ENCODE results near the gene SNTG2.

DNA sequence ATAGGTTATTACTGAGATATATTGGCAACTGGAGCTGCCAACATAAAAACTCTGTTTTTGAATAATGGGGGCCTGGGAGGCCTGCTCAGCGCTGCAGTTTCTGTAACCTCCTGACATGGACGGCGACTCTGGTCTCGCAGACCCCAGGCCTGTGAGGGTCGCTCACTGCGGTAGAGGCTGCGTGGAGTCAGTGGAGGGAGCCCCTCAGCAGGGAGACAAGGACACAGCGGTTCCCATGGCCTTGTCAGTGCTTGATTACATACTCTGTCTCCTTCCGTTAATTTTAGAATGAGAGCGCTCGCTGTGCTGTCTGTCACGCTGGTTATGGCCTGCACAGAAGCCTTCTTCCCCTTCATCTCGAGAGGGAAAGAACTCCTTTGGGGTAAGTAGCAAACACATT, 463.5 kb downstream of the SNTG2 start:
- TF ChIP-seq, protein P1, sequence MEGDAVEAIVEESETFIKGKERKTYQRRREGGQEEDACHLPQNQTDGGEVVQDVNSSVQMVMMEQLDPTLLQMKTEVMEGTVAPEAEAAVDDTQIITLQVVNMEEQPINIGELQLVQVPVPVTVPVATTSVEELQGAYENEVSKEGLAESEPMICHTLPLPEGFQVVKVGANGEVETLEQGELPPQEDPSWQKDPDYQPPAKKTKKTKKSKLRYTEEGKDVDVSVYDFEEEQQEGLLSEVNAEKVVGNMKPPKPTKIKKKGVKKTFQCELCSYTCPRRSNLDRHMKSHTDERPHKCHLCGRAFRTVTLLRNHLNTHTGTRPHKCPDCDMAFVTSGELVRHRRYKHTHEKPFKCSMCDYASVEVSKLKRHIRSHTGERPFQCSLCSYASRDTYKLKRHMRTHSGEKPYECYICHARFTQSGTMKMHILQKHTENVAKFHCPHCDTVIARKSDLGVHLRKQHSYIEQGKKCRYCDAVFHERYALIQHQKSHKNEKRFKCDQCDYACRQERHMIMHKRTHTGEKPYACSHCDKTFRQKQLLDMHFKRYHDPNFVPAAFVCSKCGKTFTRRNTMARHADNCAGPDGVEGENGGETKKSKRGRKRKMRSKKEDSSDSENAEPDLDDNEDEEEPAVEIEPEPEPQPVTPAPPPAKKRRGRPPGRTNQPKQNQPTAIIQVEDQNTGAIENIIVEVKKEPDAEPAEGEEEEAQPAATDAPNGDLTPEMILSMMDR (IDR thresholded peaks at IDR 0.05), result no peak
- no peak for TF ChIP-seq POLR2A (IDR thresholded peaks at IDR 0.05)

Data from esophagus squamous epithelium (tissue), 4 donors.